ENCODE measurements around the gene MYO9A.

GRCh38 chr15:72146934-72147333 is 29.0 kb upstream of the MYO9A start:
- no peak for TF ChIP-seq CTCF (IDR thresholded peaks at IDR 0.05)
- no peak for TF ChIP-seq POLR2A (IDR thresholded peaks at IDR 0.05)

All from body of pancreas (tissue), 4 donors.